H9 (cell line): ENCODE results near the gene TMCO4. TPM values are rescaled to one million over a fixed set of nuclear protein-coding genes. Genes with fewer than 3 reads are reported as not detected.

Experiments used
- DNase-seq: peaks from one replicate; pipeline ENCODE4 v3.0.0-alpha.2; 2017
- H2AFZ ChIP-seq: one replicate; pipeline ENCODE4 v1.6.1; 2013; ENCODE audit warnings: mild to moderate bottlenecking, low read length, control low read depth, moderate library complexity
- H2AK5ac ChIP-seq: 2 replicates; pipeline ENCODE4 v1.6.1; 2013; ENCODE audit warnings: low read length, control low read depth, mixed read lengths; ENCODE audit not compliant: insufficient read length
- H2BK120ac ChIP-seq: one replicate; pipeline ENCODE4 v1.6.1; 2013; ENCODE audit warnings: low read depth, mild to moderate bottlenecking, low read length, control low read depth, inconsistent platforms; ENCODE audit not compliant: poor library complexity, severe bottlenecking
- H2BK12ac ChIP-seq: 2 replicates; pipeline ENCODE4 v1.6.1; 2013; ENCODE audit warnings: low read length, control low read depth, mixed read lengths, low read depth; ENCODE audit not compliant: insufficient read length
- H2BK15ac ChIP-seq: 2 replicates; pipeline ENCODE4 v1.6.1; 2013; ENCODE audit warnings: low read depth, low read length, control low read depth
- H2BK20ac ChIP-seq: one replicate; pipeline ENCODE4 v1.6.1; 2013; ENCODE audit warnings: low read depth, mild to moderate bottlenecking, low read length, control low read depth, inconsistent platforms; ENCODE audit not compliant: poor library complexity, severe bottlenecking
- H2BK5ac ChIP-seq: 2 replicates; pipeline ENCODE4 v1.6.1; 2013; ENCODE audit warnings: low read length, control low read depth, mixed read lengths; ENCODE audit not compliant: insufficient read length
- H3K14ac ChIP-seq: 2 replicates; pipeline ENCODE4 v1.6.1; 2013; ENCODE audit warnings: low read length, control low read depth; ENCODE audit not compliant: insufficient read depth
- H3K18ac ChIP-seq: 2 replicates; pipeline ENCODE4 v1.6.1; 2013; ENCODE audit warnings: low read depth, mild to moderate bottlenecking, mixed read lengths, low read length, control low read depth; ENCODE audit not compliant: insufficient read length
- H3K23ac ChIP-seq: 2 replicates; pipeline ENCODE4 v1.6.1; 2013; ENCODE audit warnings: low read length, control low read depth, mixed read lengths, low read depth; ENCODE audit not compliant: insufficient read length
- H3K23me2 ChIP-seq: 2 replicates; pipeline ENCODE4 v1.6.1; 2013; ENCODE audit warnings: low read depth, mild to moderate bottlenecking, mixed read lengths, low read length, control low read depth; ENCODE audit not compliant: insufficient read length, poor library complexity, severe bottlenecking
- H3K27ac ChIP-seq: 2 replicates; pipeline ENCODE4 v1.5.1; 2013; ENCODE audit warnings: low read length, control low read depth, mixed read lengths, low read depth; ENCODE audit not compliant: insufficient read length
- H3K27me3 ChIP-seq: 2 replicates; pipeline ENCODE4 v1.6.1; 2013; ENCODE audit warnings: low read length, control low read depth, inconsistent platforms; ENCODE audit not compliant: insufficient read depth
- H3K4ac ChIP-seq: 2 replicates; pipeline ENCODE4 v1.6.1; 2013; ENCODE audit warnings: low read depth, mild to moderate bottlenecking, control low read depth, inconsistent platforms, low read length, moderate library complexity
- H3K4me1 ChIP-seq: 2 replicates; pipeline ENCODE4 v1.6.1; 2013; ENCODE audit warnings: low read length, control low read depth, inconsistent platforms; ENCODE audit not compliant: insufficient read depth
- H3K4me2 ChIP-seq: 2 replicates; pipeline ENCODE4 v1.6.1; 2013; ENCODE audit warnings: low read length, control low read depth, mixed read lengths; ENCODE audit not compliant: insufficient read length, insufficient read depth
- H3K56ac ChIP-seq: 2 replicates; pipeline ENCODE4 v1.6.1; 2013; ENCODE audit warnings: low read depth, mild to moderate bottlenecking, mixed read lengths, low read length, control low read depth; ENCODE audit not compliant: insufficient read length
- H3K79me1 ChIP-seq: 2 replicates; pipeline ENCODE4 v1.6.1; 2013; ENCODE audit warnings: low read depth, mild to moderate bottlenecking, moderate library complexity, low read length, control low read depth, inconsistent platforms; ENCODE audit not compliant: insufficient read depth, poor library complexity, severe bottlenecking
- H3K79me2 ChIP-seq: 2 replicates; pipeline ENCODE4 v1.6.1; 2013; ENCODE audit warnings: low read length, control low read depth, inconsistent platforms; ENCODE audit not compliant: insufficient read depth
- H3K9ac ChIP-seq: 2 replicates; pipeline ENCODE4 v1.6.1; 2013; ENCODE audit warnings: low read length, control low read depth, mixed read lengths; ENCODE audit not compliant: insufficient read length; ENCODE audit errors: extremely low read depth
- H3K9me3 ChIP-seq: one replicate; pipeline ENCODE4 v1.6.1; 2013; ENCODE audit warnings: low read depth, low read length, inconsistent platforms; ENCODE audit not compliant: control insufficient read depth
- H3T11ph ChIP-seq: one replicate; pipeline ENCODE4 v1.6.1; 2013; ENCODE audit warnings: mild to moderate bottlenecking, low read length, control low read depth, inconsistent platforms
- H4K20me1 ChIP-seq: one replicate; pipeline ENCODE4 v1.6.1; 2013; ENCODE audit not compliant: control insufficient read depth, insufficient read length, insufficient read depth
- H4K5ac ChIP-seq: 2 replicates; pipeline ENCODE4 v1.6.1; 2013; ENCODE audit warnings: low read depth, mild to moderate bottlenecking, mixed read lengths, low read length, control low read depth; ENCODE audit not compliant: insufficient read length
- H4K8ac ChIP-seq: replicated peaks from 2 replicates; pipeline ENCODE4 v1.6.1; 2013; ENCODE audit warnings: low read length, control low read depth, mixed read lengths, low read depth; ENCODE audit not compliant: insufficient read length
- H4K91ac ChIP-seq: 2 replicates; pipeline ENCODE4 v1.6.1; 2013; ENCODE audit warnings: low read depth, mild to moderate bottlenecking, moderate library complexity, mixed read lengths, low read length, control low read depth; ENCODE audit not compliant: insufficient read length
- H3K27ac Mint-ChIP-seq, 3 experiments: 2 replicates in 2 of 3; 3 replicates in 1 of 3; pipeline ENCODE4 v1.8.0; 2020 to 2021; ENCODE audit warnings: mixed read lengths in 3 of 3, mild to moderate bottlenecking in 1 of 3, moderate library complexity in 1 of 3
- H3K27me3 Mint-ChIP-seq: 2 replicates; pipeline ENCODE4 v1.8.0; 2021; ENCODE audit warnings: low read depth, mild to moderate bottlenecking, moderate library complexity, mixed read lengths
- H3K36me3 Mint-ChIP-seq, 3 experiments: 2 replicates in 2 of 3; 3 replicates in 1 of 3; pipeline ENCODE4 v1.8.0; 2020 to 2021; ENCODE audit warnings: low read depth in 3 of 3, mixed read lengths in 3 of 3; ENCODE audit not compliant: insufficient read depth in 1 of 3
- H3K4me1 Mint-ChIP-seq, 2 experiments: 2 replicates each; pipeline ENCODE4 v1.8.0; 2020; ENCODE audit warnings: mixed read lengths in 2 of 2
- H3K4me3 Mint-ChIP-seq, 2 experiments: 2 replicates in 1 of 2; 3 replicates in 1 of 2; pipeline ENCODE4 v1.8.0; 2020 to 2021; ENCODE audit warnings: mild to moderate bottlenecking in 2 of 2, mixed read lengths in 2 of 2, moderate library complexity in 1 of 2
- H3K9me3 Mint-ChIP-seq, 2 experiments: 2 replicates in 1 of 2; 3 replicates in 1 of 2; pipeline ENCODE4 v1.8.0; 2020; ENCODE audit warnings: mild to moderate bottlenecking in 2 of 2, mixed read lengths in 2 of 2, moderate library complexity in 1 of 2
- CTCF ChIP-seq: fragments of 200-600 bp; sonication (generic); conservative IDR thresholded peaks from 3 replicates; pipeline ENCODE4 v1.8.0; 2021; ENCODE audit warnings: antibody characterized with exemption, mild to moderate bottlenecking
- WGBS: extraction: QIAGEN DNeasy Blood & Tissue Kit; methylation state at CpG from one replicate; pipeline ENCODE4 v1.1.7; 2013; ENCODE audit warnings: missing lambda C conversion rate, low lambda C conversion rate, mixed read lengths; ENCODE audit not compliant: insufficient read length; ENCODE audit errors: extremely low coverage; 5-methylcytosine and 5-hydroxymethylcytosine counted together
- total RNA-seq: library from RNA; stranded (reverse); gene quantifications from 2 replicates; pipeline ENCODE4 v1.2.1, GENCODE V29; 2021

The TMCO4 gene
- total RNA-seq, 1 experiment from 2014 or later: 4.0 TPM

GRCh38 chr1:19749685-19750084 lies 50.0 kb downstream of the TMCO4 start:
- no peak overlapping the region for H2BK12ac ChIP-seq
- H2BK5ac ChIP-seq: no peak overlapping the region
- H4K5ac ChIP-seq: no peak overlapping the region
- no peaks in the 10 kb centered on the region for H3K79me1 ChIP-seq
- no peak overlapping the region for H3K23ac ChIP-seq
- H3K4me1 ChIP-seq: no peaks in the 10 kb centered on the region
- H3K27ac ChIP-seq: no peak overlapping the region
- H3K23me2 ChIP-seq: no peaks in the 10 kb centered on the region
- H3K14ac ChIP-seq: no peak overlapping the region
- no peak overlapping the region for H2BK120ac ChIP-seq
- no peak overlapping the region for H3K4ac ChIP-seq
- H2AK5ac ChIP-seq: no peak overlapping the region
- no peaks in the 10 kb centered on the region for H4K20me1 ChIP-seq
- H4K91ac ChIP-seq: no peak overlapping the region
- Mint-ChIP-seq H3K27me3 (peaks cover 2% of the 10 kb centered on the region), H3K9me3 (no peaks in the 10 kb centered on the region), H3K27ac (no peak overlapping the region), H3K4me1 (no peaks in the 10 kb centered on the region), H3K36me3 (no peaks in the 10 kb centered on the region), H3K4me3 (no peak overlapping the region)
- no peak overlapping the region for H2BK20ac ChIP-seq
- H3K79me2 ChIP-seq: no peaks in the 10 kb centered on the region
- H3K27me3 ChIP-seq: no peaks in the 10 kb centered on the region
- no peak overlapping the region for H3K56ac ChIP-seq
- H2BK15ac ChIP-seq: no peak overlapping the region
- H3K4me2 ChIP-seq: no peak overlapping the region
- no peak for TF ChIP-seq CTCF
- no peak overlapping the region for H4K8ac ChIP-seq
- H3K9ac ChIP-seq: no peak overlapping the region
- no peaks in the 10 kb centered on the region for H3K9me3 ChIP-seq
- no peak overlapping the region for H3K18ac ChIP-seq
- H2AFZ ChIP-seq: no peak overlapping the region
- no CpG with 5 or more reads among the region's 1 CpG for WGBS
- H3T11ph ChIP-seq: no peak overlapping the region
- no peak for DNase-seq
